DND-41 (cell line): ENCODE measurements around the gene SPRR2B.
"Not testable (repeated sequence)": the region's sequence is repeated elsewhere in the genome, so short reads cannot be mapped to it uniquely, and the experiment has no call there.

ENCODE experiments used
- ATAC-seq: fragments of 200-7000 bp; cut with Tn5 transposase; 3 replicates; pipeline ENCODE4 v1.9.1; 2021; ENCODE audit warnings: low read depth; ENCODE audit not compliant: insufficient read depth
- DNase-seq: peaks from one replicate; pipeline ENCODE4 v3.0.0-alpha.2; 2020
- H2AFZ ChIP-seq: 2 replicates; pipeline ENCODE4 v1.6.0; 2012; ENCODE audit warnings: low read depth, low read length
- H3K27ac ChIP-seq: 2 replicates; pipeline ENCODE4 v1.5.1; 2012; ENCODE audit warnings: low read length, inconsistent platforms
- H3K27me3 ChIP-seq: fragments of 200-600 bp; sonication (generic); 2 replicates; pipeline ENCODE4 v1.6.0; 2012; ENCODE audit warnings: low read length, mild to moderate bottlenecking, inconsistent platforms; ENCODE audit not compliant: insufficient read depth, poor library complexity
- H3K36me3 ChIP-seq: 2 replicates; pipeline ENCODE4 v1.5.1; 2012; ENCODE audit warnings: low read length, inconsistent platforms; ENCODE audit not compliant: insufficient read depth
- H3K4me1 ChIP-seq: 2 replicates; pipeline ENCODE4 v1.5.1; 2012; ENCODE audit warnings: mild to moderate bottlenecking, low read length; ENCODE audit not compliant: insufficient read depth
- H3K4me2 ChIP-seq: 2 replicates; pipeline ENCODE4 v1.6.0; 2012; ENCODE audit warnings: mild to moderate bottlenecking, moderate library complexity, low read length, inconsistent platforms; ENCODE audit not compliant: insufficient read depth
- H3K4me3 ChIP-seq, 2 experiments: fragments of 200-600 bp in 1 of 2; shearing (Covaris generic) in 1 of 2; 2 replicates each; pipeline ENCODE4 v1.5.1; 2012 to 2016; ENCODE audit warnings: inconsistent platforms in 2 of 2, low read length in 2 of 2, mild to moderate bottlenecking in 2 of 2, low read depth in 1 of 2, moderate library complexity in 1 of 2
- H3K79me2 ChIP-seq: 2 replicates; pipeline ENCODE4 v1.6.0; 2012; ENCODE audit warnings: low read length, inconsistent platforms; ENCODE audit not compliant: insufficient read depth
- H3K9ac ChIP-seq: 2 replicates; pipeline ENCODE4 v1.6.0; 2012; ENCODE audit warnings: low read depth, mild to moderate bottlenecking, inconsistent platforms, low read length, moderate library complexity
- H3K9me3 ChIP-seq: 2 replicates; pipeline ENCODE4 v1.5.1; 2012; ENCODE audit warnings: low read length, moderate library complexity, mild to moderate bottlenecking, inconsistent platforms; ENCODE audit not compliant: insufficient read depth, severe bottlenecking
- H4K20me1 ChIP-seq: 2 replicates; pipeline ENCODE4 v1.6.0; 2012; ENCODE audit warnings: low read length; ENCODE audit not compliant: insufficient read depth
- EZH2 ChIP-seq: IDR thresholded peaks from 3 replicates; pipeline ENCODE4 v1.6.1; 2012; ENCODE audit warnings: borderline replicate concordance, low read depth, mild to moderate bottlenecking, moderate library complexity, low read length, inconsistent platforms; ENCODE audit not compliant: severe bottlenecking
- TF ChIP-seq, protein P1 (sequence below): IDR thresholded peaks from 2 replicates; pipeline ENCODE4 v1.5.1; 2012; ENCODE audit warnings: borderline replicate concordance, low read length, moderate library complexity, mild to moderate bottlenecking; ENCODE audit not compliant: poor library complexity, severe bottlenecking; ENCODE audit errors: extremely low read depth

Gene SPRR2B

DNA sequence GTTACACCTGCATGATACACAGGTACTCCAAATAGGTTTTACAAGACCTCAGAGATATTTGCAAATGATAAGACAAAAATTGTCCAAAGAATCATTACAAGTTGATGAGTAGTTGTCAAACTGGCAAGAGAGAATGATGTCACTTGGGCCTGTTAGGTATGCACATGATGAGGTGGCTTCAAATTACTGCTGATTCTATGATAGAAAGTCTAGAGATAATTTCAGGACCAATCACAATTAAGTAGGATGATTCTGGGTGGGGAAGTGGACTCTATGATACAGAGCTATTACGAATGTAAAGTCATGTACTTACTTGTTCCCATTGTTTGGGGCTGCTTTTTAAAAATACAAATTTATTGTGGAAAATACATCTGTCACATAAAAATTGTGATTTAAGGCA lies 45.6 kb downstream of the SPRR2B start:
- TF ChIP-seq EZH2, result no peak
- TF ChIP-seq, protein P1, sequence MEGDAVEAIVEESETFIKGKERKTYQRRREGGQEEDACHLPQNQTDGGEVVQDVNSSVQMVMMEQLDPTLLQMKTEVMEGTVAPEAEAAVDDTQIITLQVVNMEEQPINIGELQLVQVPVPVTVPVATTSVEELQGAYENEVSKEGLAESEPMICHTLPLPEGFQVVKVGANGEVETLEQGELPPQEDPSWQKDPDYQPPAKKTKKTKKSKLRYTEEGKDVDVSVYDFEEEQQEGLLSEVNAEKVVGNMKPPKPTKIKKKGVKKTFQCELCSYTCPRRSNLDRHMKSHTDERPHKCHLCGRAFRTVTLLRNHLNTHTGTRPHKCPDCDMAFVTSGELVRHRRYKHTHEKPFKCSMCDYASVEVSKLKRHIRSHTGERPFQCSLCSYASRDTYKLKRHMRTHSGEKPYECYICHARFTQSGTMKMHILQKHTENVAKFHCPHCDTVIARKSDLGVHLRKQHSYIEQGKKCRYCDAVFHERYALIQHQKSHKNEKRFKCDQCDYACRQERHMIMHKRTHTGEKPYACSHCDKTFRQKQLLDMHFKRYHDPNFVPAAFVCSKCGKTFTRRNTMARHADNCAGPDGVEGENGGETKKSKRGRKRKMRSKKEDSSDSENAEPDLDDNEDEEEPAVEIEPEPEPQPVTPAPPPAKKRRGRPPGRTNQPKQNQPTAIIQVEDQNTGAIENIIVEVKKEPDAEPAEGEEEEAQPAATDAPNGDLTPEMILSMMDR, result no peak
- Histone ChIP-seq H3K36me3 (no peaks in the 10 kb centered on the region), H3K4me2 (no peak overlapping the region), H3K4me3 (no peak overlapping the region), H3K9me3 (no peaks in the 10 kb centered on the region), H3K27me3 (peaks cover 9% of the 10 kb centered on the region), H2AFZ (no peak overlapping the region), H4K20me1 (no peaks in the 10 kb centered on the region), H3K27ac (no peak overlapping the region), H3K4me1 (no peaks in the 10 kb centered on the region), H3K79me2 (no peaks in the 10 kb centered on the region), H3K9ac (no peak overlapping the region)
- DNase-seq, result no peak
- no peak for ATAC-seq

DNA sequence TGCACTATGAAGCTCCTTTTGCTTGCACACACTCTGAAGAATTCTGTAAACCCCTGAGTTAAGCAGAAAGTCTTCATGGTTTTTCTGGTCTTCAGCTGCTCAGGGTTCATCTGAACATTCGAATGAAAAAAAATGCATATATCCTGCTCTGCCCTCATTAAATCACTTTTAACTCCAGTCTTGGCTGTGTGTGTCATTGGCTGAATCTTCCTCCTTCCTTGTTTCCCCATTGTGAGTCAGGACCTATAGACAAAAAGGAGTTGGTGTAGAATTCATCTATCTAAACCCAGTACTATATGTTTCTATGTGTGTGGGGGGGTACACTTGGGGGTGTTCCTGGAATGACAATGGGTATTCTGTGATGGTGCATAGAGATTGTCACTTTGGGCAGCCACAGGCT lies 47.0 kb downstream of the SPRR2B start:
- Histone ChIP-seq H2AFZ (no peak overlapping the region), H3K36me3 (no peaks in the 10 kb centered on the region), H4K20me1 (no peaks in the 10 kb centered on the region), H3K4me2 (no peak overlapping the region), H3K27me3 (peaks cover 9% of the 10 kb centered on the region), H3K9me3 (no peaks in the 10 kb centered on the region), H3K9ac (no peak overlapping the region), H3K4me3 (no peak overlapping the region), H3K27ac (no peak overlapping the region), H3K79me2 (no peaks in the 10 kb centered on the region), H3K4me1 (no peaks in the 10 kb centered on the region)
- DNase-seq (no peak), ATAC-seq (no peak)
- TF ChIP-seq, protein P1, result no peak
- TF ChIP-seq EZH2, result no peak

DNA sequence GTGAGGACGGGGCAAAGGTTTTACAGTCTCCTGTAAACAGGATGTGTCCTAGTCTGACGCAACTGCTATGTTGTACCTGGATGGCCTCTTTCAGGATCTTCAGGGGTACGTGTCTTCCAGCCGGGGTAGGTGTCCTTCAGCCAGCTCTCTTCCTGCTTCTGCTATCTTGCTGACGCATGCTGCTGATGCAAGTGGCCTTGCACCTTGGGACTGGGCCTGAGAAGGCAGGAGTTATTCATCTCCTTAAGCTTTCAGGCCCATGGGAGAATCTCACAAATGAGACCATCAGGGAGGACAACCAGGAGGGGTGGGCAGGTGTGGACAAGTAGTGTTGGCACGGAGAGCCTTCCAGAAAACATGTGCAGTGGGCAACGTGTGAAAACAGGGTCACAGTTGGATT lies 48.3 kb downstream of the SPRR2B start:
- no peaks in the 10 kb centered on the region for H3K4me1 ChIP-seq
- no peaks in the 10 kb centered on the region for H3K9me3 ChIP-seq
- no peaks in the 10 kb centered on the region for H3K79me2 ChIP-seq
- H3K27ac ChIP-seq, result no peak overlapping the region
- no peak overlapping the region for H3K4me2 ChIP-seq
- H2AFZ ChIP-seq, result no peak overlapping the region
- H3K27me3 ChIP-seq, result peaks cover 9% of the 10 kb centered on the region
- no peak for DNase-seq
- no peak overlapping the region for H3K4me3 ChIP-seq
- no peak for ATAC-seq
- no peak overlapping the region for H3K9ac ChIP-seq
- TF ChIP-seq, protein P1, result no peak
- no peak for TF ChIP-seq EZH2
- no peaks in the 10 kb centered on the region for H3K36me3 ChIP-seq
- no peaks in the 10 kb centered on the region for H4K20me1 ChIP-seq

DNA sequence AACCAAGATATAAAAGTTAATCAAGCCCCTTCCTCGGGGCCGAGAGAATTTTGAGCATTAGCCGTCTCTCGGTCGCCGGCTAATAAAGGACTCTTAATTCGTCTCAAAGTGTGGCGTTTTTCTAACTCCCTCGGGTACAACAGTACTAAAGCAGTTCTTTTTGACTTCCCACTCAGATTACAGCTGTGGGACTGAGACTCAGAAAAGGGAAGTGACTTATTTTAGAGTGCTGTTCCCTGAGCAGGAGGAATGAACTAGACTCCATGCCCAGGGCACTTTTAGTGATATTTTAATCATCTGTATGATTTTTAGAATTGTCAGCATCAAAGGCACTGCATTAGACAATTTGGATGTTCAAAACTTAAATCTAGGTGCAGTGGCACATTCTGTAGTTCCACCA lies 49.1 kb downstream of the SPRR2B start:
- not testable (repeated sequence) for H3K79me2 ChIP-seq, H3K9ac ChIP-seq, H3K27ac ChIP-seq, H3K4me1 ChIP-seq, H3K4me2 ChIP-seq, H3K4me3 ChIP-seq, H4K20me1 ChIP-seq, DNase-seq, H3K9me3 ChIP-seq, ATAC-seq, H2AFZ ChIP-seq, H3K36me3 ChIP-seq, H3K27me3 ChIP-seq

DNA sequence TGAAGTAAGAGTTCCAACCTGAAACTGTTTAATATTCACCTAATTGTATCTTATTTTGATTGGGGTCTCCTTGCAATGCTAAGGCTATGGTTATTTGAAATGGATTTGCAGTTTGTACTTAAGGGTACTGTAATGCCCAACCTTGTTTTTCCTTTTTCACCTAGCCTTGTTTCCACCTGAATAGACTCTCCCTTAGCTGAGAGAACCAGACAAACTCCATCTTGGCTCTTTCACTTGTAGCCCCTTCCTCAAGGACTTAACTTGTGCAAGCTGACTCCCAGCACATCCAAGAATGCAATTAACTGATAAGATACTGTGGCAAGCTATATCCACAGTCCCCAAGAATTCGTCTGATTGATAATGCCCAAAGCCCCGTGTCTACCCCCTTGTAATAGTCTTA lies 49.6 kb downstream of the SPRR2B start:
- not testable (repeated sequence) for H3K9ac ChIP-seq, ATAC-seq, H3K4me3 ChIP-seq, DNase-seq, H3K9me3 ChIP-seq, H3K36me3 ChIP-seq, H3K4me1 ChIP-seq, H2AFZ ChIP-seq, H3K27ac ChIP-seq, H3K27me3 ChIP-seq, H3K79me2 ChIP-seq, H4K20me1 ChIP-seq, H3K4me2 ChIP-seq
